NCI-H146 treated with DMSO at 0.1 percent for 48 hours (cell line): ENCODE results near the gene PDZD4.
"Not testable (repeated sequence)": the region's sequence is repeated elsewhere in the genome, so short reads cannot be mapped to it uniquely, and the experiment has no call there.

Experiments
- DNase-seq: peaks from one replicate; lab custom pipeline; 2025; ENCODE audit not compliant: unreplicated experiment; lab: John Stamatoyannopoulos, UW

Gene PDZD4

GRCh38 chrX:153836921-153837320, 6.6 kb upstream of the PDZD4 start:
- no peak for DNase-seq

- DNase-seq, result no peak
These were observed 2.4 kb upstream of the PDZD4 start for GRCh38 chrX:153832728-153833127.

- no peak for DNase-seq
These were observed 1.2 kb upstream of the PDZD4 start for GRCh38 chrX:153831429-153832150.

GRCh38 chrX:153830640-153831428, 490 bp upstream of the PDZD4 start:
- no peak for DNase-seq

- DNase-seq, result no peak
These were observed 870 bp downstream of the PDZD4 start for GRCh38 chrX:153829549-153829798.

GRCh38 chrX:153828723-153829548, 1.4 kb downstream of the PDZD4 start:
- DNase-seq, result no peak

GRCh38 chrX:153828308-153828707, 2.0 kb downstream of the PDZD4 start:
- no peak for DNase-seq

GRCh38 chrX:153827903-153828302, 2.4 kb downstream of the PDZD4 start:
- DNase-seq, result no peak

GRCh38 chrX:153827016-153827415, 3.3 kb downstream of the PDZD4 start:
- DNase-seq, result no peak

GRCh38 chrX:153825042-153825441, 5.3 kb downstream of the PDZD4 start:
- DNase-seq, result no peak

GRCh38 chrX:153824348-153824747, 6.0 kb downstream of the PDZD4 start:
- DNase-seq, result no peak

- DNase-seq, result no peak
These were observed 9.3 kb downstream of the PDZD4 start for GRCh38 chrX:153821066-153821465.

- no peak for DNase-seq
These were observed 9.7 kb downstream of the PDZD4 start for GRCh38 chrX:153820601-153821000.

- no peak for DNase-seq
These were observed 10.8 kb downstream of the PDZD4 start for GRCh38 chrX:153819384-153820040.

GRCh38 chrX:153818571-153819383, 11.6 kb downstream of the PDZD4 start:
- no peak for DNase-seq

- DNase-seq, result not testable (repeated sequence)
These were observed 12.3 kb downstream of the PDZD4 start for GRCh38 chrX:153818064-153818463.

- no peak for DNase-seq
These were observed 13.3 kb downstream of the PDZD4 start for GRCh38 chrX:153816831-153817690.

- no peak for DNase-seq
These were observed 15.6 kb downstream of the PDZD4 start for GRCh38 chrX:153814591-153815315.

GRCh38 chrX:153813161-153813560, 17.2 kb downstream of the PDZD4 start:
- DNase-seq, result no peak
